ENCODE data around the gene CP. TPM values are rescaled to one million over a fixed set of nuclear protein-coding genes. Genes with fewer than 3 reads are reported as not detected.

CP gene
- polyA plus RNA-seq, 3 donors: 0.04 TPM; not detected in 2

DNA sequence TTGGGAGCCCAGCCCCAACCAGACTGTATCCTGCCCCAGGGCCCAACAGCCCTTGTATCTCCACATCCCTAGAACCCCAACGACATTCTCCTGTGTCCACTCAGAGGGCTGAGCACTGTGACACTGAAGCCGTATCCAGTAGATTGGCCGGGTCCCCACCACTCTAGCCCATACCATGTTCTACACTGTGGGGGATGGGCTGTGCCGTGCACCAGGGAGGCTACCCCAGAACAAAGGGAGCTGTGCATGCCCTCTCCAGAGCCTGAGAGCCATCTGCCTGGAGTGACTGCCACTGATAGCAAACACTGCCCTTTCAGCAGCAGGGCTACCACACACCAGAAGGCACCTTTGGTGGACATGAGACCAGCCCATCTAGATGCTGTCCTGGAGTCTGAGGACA is 37.1 kb upstream of the CP start:
- WGBS (ENCODE audit: insufficient coverage): 69% methylated on average over 3 of the region's 4 CpGs
- Histone ChIP-seq H3K4me2 (replicated peaks; ENCODE audit: extremely low read depth, low read length, poor library complexity, severe bottlenecking) (no peak overlapping the region), H3K9me3 (replicated peaks in 1 of 2; ENCODE audit: control insufficient read depth in 1 of 2, insufficient read depth in 1 of 2, low read length in 2 of 2) (no peaks in the 10 kb centered on the region), H2AFZ (ENCODE audit: insufficient read depth, low read depth, low read length, poor library complexity, severe bottlenecking) (no peak overlapping the region), H4K20me1 (ENCODE audit: insufficient read depth, low read length) (no peaks in the 10 kb centered on the region), H3K9ac (ENCODE audit: insufficient read depth, low read length, poor library complexity, severe bottlenecking) (no peak overlapping the region), H3K36me3 (replicated peaks in 1 of 2; ENCODE audit: control insufficient read depth in 1 of 2, insufficient read depth in 2 of 2, low read length in 2 of 2) (no peaks in the 10 kb centered on the region), H3K4me1 (ENCODE audit: control insufficient read depth in 1 of 2, insufficient read depth in 2 of 2, low read length in 2 of 2) (no peaks in the 10 kb centered on the region), H3K27ac (ENCODE audit: low read depth in 1 of 2, low read length in 2 of 2) (no peak overlapping the region), H3K79me2 (ENCODE audit: insufficient read depth, low read length) (no peaks in the 10 kb centered on the region), H3K4me3 (replicated peaks in 1 of 3; ENCODE audit: low read depth in 2 of 3, low read length in 3 of 3) (no peak overlapping the region), H3K27me3 (ENCODE audit: control insufficient read depth in 2 of 2, insufficient read depth in 2 of 2, low read length in 2 of 2) (no peaks in the 10 kb centered on the region)
- no peak overlapping the region for H3K4me3 Mint-ChIP-seq
- intact Hi-C loops (cut with micrococcal nuclease): no loop called here
- DNase-seq: no peak
- peak overlapping the region in 1 of 7 donors; percentile 32 for H3K27ac Mint-ChIP-seq
- H3K4me1 Mint-ChIP-seq: peaks cover 3% of the 10 kb centered on the region
- peaks cover 0 to 6% (median 2%) of the 10 kb centered on the region in 3 donors for H3K27me3 Mint-ChIP-seq (ENCODE audit: low read depth in 3 of 3)
- H3K36me3 Mint-ChIP-seq: no peaks in the 10 kb centered on the region
- peaks cover 0 to 2% (median 0%) of the 10 kb centered on the region in 7 donors for H3K9me3 Mint-ChIP-seq
- no peak for TF ChIP-seq CTCF (IDR thresholded peaks at IDR 0.05)

DNA sequence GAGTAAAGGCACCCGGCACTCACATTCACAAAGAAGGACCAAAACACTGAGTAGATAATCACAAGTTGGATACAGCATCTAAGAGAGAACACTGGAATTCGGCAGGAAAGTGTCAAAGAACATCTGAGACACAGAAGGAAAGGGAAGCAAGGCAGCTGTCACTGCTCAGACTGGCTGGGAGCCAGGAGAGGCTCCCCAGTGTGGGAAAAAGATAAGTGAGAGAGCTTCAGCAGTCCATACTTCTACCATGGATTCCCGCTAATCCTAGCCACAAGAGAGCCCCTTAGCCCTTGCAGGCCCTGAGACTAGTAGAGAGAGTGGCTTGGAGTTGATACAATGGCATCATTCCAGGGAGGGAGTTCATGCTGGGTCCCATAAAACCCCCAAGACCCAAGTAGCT is 36.7 kb upstream of the CP start:
- Histone ChIP-seq H4K20me1 (ENCODE audit: insufficient read depth, low read length) (no peaks in the 10 kb centered on the region), H3K4me3 (replicated peaks in 1 of 3; ENCODE audit: low read depth in 2 of 3, low read length in 3 of 3) (no peak overlapping the region), H3K9me3 (replicated peaks in 1 of 2; ENCODE audit: control insufficient read depth in 1 of 2, insufficient read depth in 1 of 2, low read length in 2 of 2) (no peaks in the 10 kb centered on the region), H3K27ac (ENCODE audit: low read depth in 1 of 2, low read length in 2 of 2) (no peak overlapping the region), H3K4me1 (ENCODE audit: control insufficient read depth in 1 of 2, insufficient read depth in 2 of 2, low read length in 2 of 2) (no peaks in the 10 kb centered on the region), H3K4me2 (replicated peaks; ENCODE audit: extremely low read depth, low read length, poor library complexity, severe bottlenecking) (no peak overlapping the region), H3K79me2 (ENCODE audit: insufficient read depth, low read length) (no peaks in the 10 kb centered on the region), H2AFZ (ENCODE audit: insufficient read depth, low read depth, low read length, poor library complexity, severe bottlenecking) (no peak overlapping the region), H3K9ac (ENCODE audit: insufficient read depth, low read length, poor library complexity, severe bottlenecking) (no peak overlapping the region), H3K36me3 (replicated peaks in 1 of 2; ENCODE audit: control insufficient read depth in 1 of 2, insufficient read depth in 2 of 2, low read length in 2 of 2) (no peaks in the 10 kb centered on the region), H3K27me3 (ENCODE audit: control insufficient read depth in 2 of 2, insufficient read depth in 2 of 2, low read length in 2 of 2) (no peaks in the 10 kb centered on the region)
- no peak for DNase-seq
- H3K27me3 Mint-ChIP-seq (ENCODE audit: low read depth in 3 of 3): peaks cover 0 to 6% (median 2%) of the 10 kb centered on the region in 3 donors
- intact Hi-C loops (cut with micrococcal nuclease): no loop called here
- H3K9me3 Mint-ChIP-seq: peaks cover 0 to 2% (median 0%) of the 10 kb centered on the region in 7 donors
- no peak overlapping the region for H3K4me3 Mint-ChIP-seq
- no peaks in the 10 kb centered on the region for H3K36me3 Mint-ChIP-seq
- no peak for TF ChIP-seq CTCF (IDR thresholded peaks at IDR 0.05)
- H3K4me1 Mint-ChIP-seq: peaks cover 3% of the 10 kb centered on the region
- H3K27ac Mint-ChIP-seq: no peak overlapping the region
- no CpG with 5 or more reads among the region's 3 CpGs for WGBS (ENCODE audit: insufficient coverage)

All from CD14-positive monocyte (primary cell).